MM.1S (cell line): ENCODE results near the gene EIF4H.

Experiments
- DNase-seq: peaks from one replicate; pipeline ENCODE4 v3.0.0-alpha.2; 2015
- H2AFZ ChIP-seq: fragments of 300-600 bp; sonication (generic); 2 replicates; pipeline ENCODE4 v1.6.0; 2016; ENCODE audit warnings: antibody characterized with exemption, low read length
- H3F3A ChIP-seq: fragments of 300-600 bp; sonication (generic); 2 replicates; pipeline ENCODE4 v1.6.1; 2016; ENCODE audit warnings: mild to moderate bottlenecking, antibody characterized with exemption, low read length, moderate library complexity, mixed read lengths; ENCODE audit not compliant: insufficient read depth
- H3K27ac ChIP-seq: fragments of 300-600 bp; sonication (generic); 2 replicates; pipeline ENCODE4 v1.5.1; 2016; ENCODE audit warnings: mild to moderate bottlenecking, low read length
- H3K27me3 ChIP-seq: fragments of 300-600 bp; sonication (generic); replicated peaks from 2 replicates; pipeline ENCODE4 v1.6.0; 2016; ENCODE audit warnings: low read length; ENCODE audit not compliant: insufficient read depth
- H3K36me3 ChIP-seq: fragments of 300-600 bp; sonication (generic); replicated peaks from 2 replicates; pipeline ENCODE4 v1.6.1; 2016; ENCODE audit warnings: mild to moderate bottlenecking, low read length, mixed read lengths; ENCODE audit not compliant: insufficient read depth
- H3K4me1 ChIP-seq: fragments of 300-600 bp; sonication (generic); 2 replicates; pipeline ENCODE4 v1.6.1; 2016; ENCODE audit warnings: low read length, mixed read lengths
- H3K4me2 ChIP-seq: fragments of 300-600 bp; sonication (generic); 2 replicates; pipeline ENCODE4 v1.6.0; 2016; ENCODE audit warnings: low read depth, low read length
- H3K4me3 ChIP-seq: fragments of 300-600 bp; sonication (generic); 2 replicates; pipeline ENCODE4 v1.5.1; 2016; ENCODE audit warnings: low read length, mixed read lengths
- H3K79me2 ChIP-seq: fragments of 300-600 bp; sonication (generic); 2 replicates; pipeline ENCODE4 v1.6.1; 2016; ENCODE audit warnings: mixed run types, low read length, mixed read lengths
- H3K9ac ChIP-seq: fragments of 300-600 bp; sonication (generic); 2 replicates; pipeline ENCODE4 v1.6.1; 2016; ENCODE audit warnings: low read length, mixed read lengths
- H3K9me2 ChIP-seq: fragments of 300-600 bp; sonication (generic); replicated peaks from 2 replicates; pipeline ENCODE4 v1.6.1; 2016; ENCODE audit warnings: mild to moderate bottlenecking, low read length, mixed read lengths; ENCODE audit not compliant: insufficient read depth
- H3K9me3 ChIP-seq: fragments of 300-600 bp; sonication (generic); replicated peaks from 2 replicates; pipeline ENCODE4 v1.6.1; 2016; ENCODE audit warnings: mild to moderate bottlenecking, low read length, mixed read lengths; ENCODE audit not compliant: insufficient read depth
- H4K20me1 ChIP-seq: fragments of 300-600 bp; sonication (generic); 2 replicates; pipeline ENCODE4 v1.6.1; 2016; ENCODE audit warnings: mild to moderate bottlenecking, low read length, moderate library complexity, mixed read lengths; ENCODE audit not compliant: insufficient read depth
- CTCF ChIP-seq: fragments of 300-600 bp; sonication (generic); IDR thresholded peaks from 2 replicates; pipeline ENCODE4 v1.5.1; 2016; ENCODE audit warnings: antibody characterized with exemption, low read length, mixed read lengths
- EZH2 ChIP-seq: fragments of 300-600 bp; sonication (generic); optimal IDR thresholded peaks from 2 replicates; pipeline ENCODE3; 2017; ENCODE audit warnings: low read depth, mild to moderate bottlenecking, antibody characterized with exemption, low read length, mixed read lengths
- EZH2phosphoT487 ChIP-seq: fragments of 300-600 bp; sonication (generic); IDR thresholded peaks from 2 replicates; pipeline ENCODE4 v1.6.1; 2018; ENCODE audit warnings: antibody characterized with exemption, low read length

The EIF4H gene

GRCh38 chr7:74219416-74219815, 45.3 kb downstream of the EIF4H start:
- Histone ChIP-seq H3F3A (no peaks in the 10 kb centered on the region), H3K27ac (no peak overlapping the region), H3K9me3 (no peaks in the 10 kb centered on the region), H3K27me3 (no peaks in the 10 kb centered on the region), H3K4me1 (0 out of 2 replicates have a peak, but pooled peaks cover 5% of the 10 kb centered on the region), H3K4me3 (no peak overlapping the region), H3K4me2 (no peak overlapping the region), H4K20me1 (no peaks in the 10 kb centered on the region), H2AFZ (no peak overlapping the region), H3K79me2 (no peaks in the 10 kb centered on the region), H3K9me2 (no peaks in the 10 kb centered on the region), H3K36me3 (no peaks in the 10 kb centered on the region), H3K9ac (no peak overlapping the region)
- TF ChIP-seq EZH2phosphoT487 (no peak), CTCF (no peak), EZH2 (no peak)
- no peak for DNase-seq

- Histone ChIP-seq H3K4me1 (0 out of 2 replicates have a peak, but pooled peaks cover 5% of the 10 kb centered on the region), H3K36me3 (no peaks in the 10 kb centered on the region), H3K9me2 (no peaks in the 10 kb centered on the region), H3K27ac (no peak overlapping the region), H4K20me1 (no peaks in the 10 kb centered on the region), H3K4me3 (no peak overlapping the region), H3K9ac (no peak overlapping the region), H3K27me3 (no peaks in the 10 kb centered on the region), H3K79me2 (no peaks in the 10 kb centered on the region), H2AFZ (no peak overlapping the region), H3F3A (no peaks in the 10 kb centered on the region), H3K4me2 (no peak overlapping the region), H3K9me3 (no peaks in the 10 kb centered on the region)
- no peak for DNase-seq
- TF ChIP-seq EZH2phosphoT487: no peak
- no peak for TF ChIP-seq CTCF
- no peak for TF ChIP-seq EZH2
These were observed 46.1 kb downstream of the EIF4H start for GRCh38 chr7:74220229-74220628.

- DNase-seq: no peak
- H4K20me1 ChIP-seq: no peaks in the 10 kb centered on the region
- 0 out of 2 replicates have a peak, but pooled peaks cover 5% of the 10 kb centered on the region for H3K4me1 ChIP-seq
- H3K4me2 ChIP-seq: no peak overlapping the region
- no peak overlapping the region for H3K27ac ChIP-seq
- no peaks in the 10 kb centered on the region for H3K27me3 ChIP-seq
- H3K36me3 ChIP-seq: no peaks in the 10 kb centered on the region
- no peak overlapping the region for H3K9ac ChIP-seq
- TF ChIP-seq CTCF (no peak), EZH2phosphoT487 (no peak), EZH2 (no peak)
- H2AFZ ChIP-seq: no peak overlapping the region
- H3K4me3 ChIP-seq: no peak overlapping the region
- H3K9me2 ChIP-seq: no peaks in the 10 kb centered on the region
- H3K79me2 ChIP-seq: no peaks in the 10 kb centered on the region
- no peaks in the 10 kb centered on the region for H3K9me3 ChIP-seq
- no peaks in the 10 kb centered on the region for H3F3A ChIP-seq
These were observed 47.6 kb downstream of the EIF4H start for GRCh38 chr7:74221713-74222112.
